Gastroesophageal sphincter (tissue), 3 donors: ENCODE results near the gene RNU6-7.

Source experiments
- CTCF ChIP-seq, 4 experiments: fragments of 200-600 bp in 2 of 4; fragments of 450-650 bp in 2 of 4; sonication (generic) in 1 of 4; IDR thresholded peaks; one replicate each; pipeline ENCODE4 v1.5.1; 2017 to 2019; ENCODE audit warnings: antibody characterized with exemption in 4 of 4, mild to moderate bottlenecking in 2 of 4, moderate library complexity in 2 of 4
- EP300 ChIP-seq: sonication (generic); formaldehyde crosslinking; IDR thresholded peaks from one replicate; pipeline ENCODE4 v1.6.1; 2017; ENCODE audit warnings: antibody characterized with exemption, mild to moderate bottlenecking
- POLR2A ChIP-seq, 2 donors: fragments of 450-650 bp; IDR thresholded peaks; one replicate each; pipeline ENCODE4 v1.6.1; 2017; ENCODE audit warnings: antibody characterized with exemption in 2 of 2, mild to moderate bottlenecking in 2 of 2, moderate library complexity in 1 of 2
- POLR2AphosphoS5 ChIP-seq: sonication (generic); formaldehyde crosslinking; IDR thresholded peaks from one replicate; pipeline ENCODE4 v1.6.1; 2017; ENCODE audit warnings: antibody characterized with exemption

GRCh38 chr14:32166924-32167323 is 34.9 kb upstream of the RNU6-7 start:
- no peak for TF ChIP-seq CTCF (IDR thresholded peaks at IDR 0.05)
- no peak for TF ChIP-seq POLR2A (IDR thresholded peaks at IDR 0.05)
- no peak for TF ChIP-seq POLR2AphosphoS5
- no peak for TF ChIP-seq EP300
